SIG-M5 (cell line): Measurements from ENCODE around the gene TRIP4.
"Not testable (repeated sequence)": the region's sequence is repeated elsewhere in the genome, so short reads cannot be mapped to it uniquely, and the experiment has no call there.

ENCODE experiments used
- DNase-seq: peaks from one replicate; lab custom pipeline; 2025; lab: John Stamatoyannopoulos, UW

Gene TRIP4

DNA sequence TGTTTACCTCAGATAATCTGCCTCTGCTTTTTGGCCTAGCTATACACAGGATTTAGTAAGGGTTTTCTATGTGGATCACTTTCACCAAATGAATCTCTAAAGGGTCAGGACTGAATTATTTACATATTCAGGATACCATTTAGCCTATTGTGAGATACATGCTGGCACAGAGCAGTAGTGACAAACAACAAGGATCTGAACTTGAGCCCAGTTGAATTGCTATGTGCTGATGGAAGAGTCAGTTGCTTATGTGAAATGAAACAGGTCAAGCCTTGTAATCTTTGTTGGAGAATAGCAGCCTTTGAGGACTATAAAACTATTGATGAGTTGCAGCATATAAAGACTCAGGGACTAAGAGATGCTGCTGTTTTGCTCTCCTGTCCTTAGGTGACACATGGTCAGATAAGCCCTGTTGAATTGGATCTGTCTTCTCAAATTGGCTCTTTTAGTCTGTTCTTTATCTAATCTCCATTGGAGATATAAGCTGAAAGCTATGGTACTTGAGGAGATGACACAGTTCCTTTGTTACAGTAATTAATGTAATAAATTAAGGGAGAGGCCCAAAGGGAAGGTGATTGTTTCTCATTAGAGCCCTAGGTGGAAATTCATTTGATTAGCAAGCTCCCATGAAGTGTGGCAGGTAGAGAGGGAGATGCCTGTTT, 103.1 kb downstream of the TRIP4 start:
- DNase-seq = no peak

DNA sequence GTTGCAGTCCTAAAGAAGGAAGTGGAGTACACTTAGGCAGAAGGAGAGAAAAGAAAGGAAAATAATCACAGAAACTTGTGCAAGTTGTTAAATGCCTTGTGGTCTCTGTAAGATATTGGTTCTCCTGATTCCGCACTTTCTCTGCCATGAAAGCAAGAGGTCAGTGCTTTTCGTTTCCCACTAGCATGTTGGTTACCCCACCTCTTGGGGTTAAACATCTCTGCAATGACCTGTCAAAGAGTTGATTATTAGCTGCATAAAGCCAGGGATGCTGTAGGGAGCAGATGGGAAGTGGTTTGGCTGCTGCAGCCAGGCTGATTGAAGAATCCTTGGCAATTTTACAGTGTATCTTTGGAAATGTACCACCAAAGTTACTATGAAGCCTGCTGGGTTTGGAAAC, 106.0 kb downstream of the TRIP4 start:
- DNase-seq = no peak

DNA sequence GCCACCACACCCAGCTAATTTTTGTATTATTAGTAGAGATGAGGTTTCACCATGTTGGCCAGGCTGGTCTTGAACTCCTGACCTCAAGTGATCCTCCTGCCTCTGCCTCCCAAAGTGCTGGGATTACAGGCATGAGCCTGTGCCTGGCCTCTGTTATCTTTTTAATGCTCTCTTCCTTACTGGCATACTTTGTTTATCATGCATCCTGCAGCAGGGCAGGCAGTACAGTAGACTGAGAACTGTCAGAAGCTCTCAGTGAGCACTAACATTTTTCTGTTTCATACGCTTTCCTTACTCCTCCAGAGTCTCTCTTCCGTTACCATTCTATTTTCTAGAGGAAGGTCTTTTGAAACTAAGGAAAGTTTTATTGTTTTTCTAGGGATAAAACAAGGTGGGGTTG, 108.3 kb downstream of the TRIP4 start:
- not testable (repeated sequence) for DNase-seq

GRCh38 chr15:64500695-64501395, 113.2 kb downstream of the TRIP4 start:
- DNase-seq = no peak

- DNase-seq = no peak
Observed at GRCh38 chr15:64501396-64501715, 113.7 kb downstream of the TRIP4 start.

- no peak for DNase-seq
Observed at GRCh38 chr15:64502151-64502550, 114.5 kb downstream of the TRIP4 start.

DNA sequence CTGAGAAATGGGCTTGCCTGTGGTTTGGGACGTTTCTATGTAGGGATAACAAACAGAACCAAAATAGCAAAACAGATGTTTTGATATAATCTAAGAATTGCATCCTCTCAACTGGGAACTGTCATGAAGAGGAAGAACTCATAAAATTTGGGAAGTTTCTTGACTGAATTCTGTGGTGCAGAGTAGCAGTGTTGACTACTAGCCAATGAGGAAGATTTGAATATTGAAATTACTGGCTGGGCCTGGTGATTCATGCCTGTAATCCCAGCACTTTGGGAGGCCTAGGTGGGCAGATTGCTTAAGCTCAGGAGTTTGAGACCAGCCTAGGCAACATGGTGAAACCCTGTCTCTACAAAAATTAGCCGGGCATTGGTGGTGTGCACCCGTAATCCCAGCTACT, 114.9 kb downstream of the TRIP4 start:
- no peak for DNase-seq

- DNase-seq = no peak
Observed at GRCh38 chr15:64503197-64503596, 115.6 kb downstream of the TRIP4 start.

- DNase-seq = no peak
Observed at GRCh38 chr15:64503640-64504039, 116.0 kb downstream of the TRIP4 start.
